Hepatocyte (in vitro differentiated cells): ENCODE measurements around the gene CUL5. TPM values are rescaled to one million over a fixed set of nuclear protein-coding genes. Genes with fewer than 3 reads are reported as not detected.

Experiments
- DNase-seq: peaks from one replicate; pipeline ENCODE4 v3.0.0-alpha.2; 2016; ENCODE audit warnings: low spot score
- H2AFZ ChIP-seq: fragments of 200-600 bp; sonication (generic); 2 replicates; pipeline ENCODE4 v1.6.0; 2016; ENCODE audit warnings: antibody characterized with exemption, mild to moderate bottlenecking
- H3K27ac ChIP-seq: fragments of 200-600 bp; sonication (generic); 2 replicates; pipeline ENCODE4 v1.5.1; 2016; ENCODE audit warnings: mild to moderate bottlenecking
- H3K27me3 ChIP-seq: fragments of 200-600 bp; sonication (generic); 2 replicates; pipeline ENCODE4 v1.6.1; 2016
- H3K36me3 ChIP-seq: fragments of 200-600 bp; sonication (generic); replicated peaks from 2 replicates; pipeline ENCODE4 v1.5.1; 2016; ENCODE audit warnings: low read depth; ENCODE audit not compliant: insufficient read depth
- H3K4me1 ChIP-seq: fragments of 200-600 bp; sonication (generic); 2 replicates; pipeline ENCODE4 v1.5.1; 2016; ENCODE audit warnings: mild to moderate bottlenecking, moderate library complexity; ENCODE audit not compliant: insufficient read depth
- H3K4me2 ChIP-seq: fragments of 200-600 bp; sonication (generic); 2 replicates; pipeline ENCODE4 v1.6.0; 2016
- H3K4me3 ChIP-seq: fragments of 200-600 bp; sonication (generic); 2 replicates; pipeline ENCODE4 v1.5.1; 2016; ENCODE audit warnings: mild to moderate bottlenecking
- H3K79me2 ChIP-seq: fragments of 200-600 bp; sonication (generic); 2 replicates; pipeline ENCODE4 v1.6.0; 2017; ENCODE audit warnings: mild to moderate bottlenecking
- H3K9me2 ChIP-seq: fragments of 200-600 bp; sonication (generic); replicated peaks from 2 replicates; pipeline ENCODE4 v1.6.0; 2017; ENCODE audit warnings: mild to moderate bottlenecking; ENCODE audit not compliant: insufficient read depth
- H3K9me3 ChIP-seq: fragments of 200-600 bp; sonication (generic); 2 replicates; pipeline ENCODE4 v1.5.1; 2016; ENCODE audit warnings: low read depth, mild to moderate bottlenecking
- H4K20me1 ChIP-seq: fragments of 200-600 bp; sonication (generic); 2 replicates; pipeline ENCODE4 v1.6.0; 2016; ENCODE audit warnings: mild to moderate bottlenecking; ENCODE audit not compliant: insufficient read depth, poor library complexity, severe bottlenecking
- CTCF ChIP-seq: fragments of 200-600 bp; sonication (generic); IDR thresholded peaks from 2 replicates; pipeline ENCODE4 v1.5.1; 2016; ENCODE audit warnings: antibody characterized with exemption, mild to moderate bottlenecking; ENCODE audit not compliant: poor library complexity
- EZH2 ChIP-seq: fragments of 200-600 bp; sonication (generic); IDR thresholded peaks from 2 replicates; pipeline ENCODE4 v1.6.1; 2016; ENCODE audit warnings: antibody characterized with exemption, mild to moderate bottlenecking, borderline replicate concordance
- EZH2phosphoT487 ChIP-seq: fragments of 200-600 bp; sonication (generic); IDR thresholded peaks from one replicate; pipeline ENCODE4 v1.6.1; 2018; ENCODE audit warnings: antibody characterized with exemption, mild to moderate bottlenecking, low read depth, moderate library complexity; ENCODE audit not compliant: unreplicated experiment, severe bottlenecking
- WGBS: methylation state at CpG from one replicate; pipeline ENCODE4 v1.1.6; 2016; ENCODE audit warnings: low lambda C conversion rate; ENCODE audit errors: missing lambda C conversion rate; 5-methylcytosine and 5-hydroxymethylcytosine counted together
- polyA plus RNA-seq: library from polyadenylated mRNA; unstranded; fragments of >200 nt; fragmentation: Nextera tagmentation; extraction: Ambion mirVana; gene quantifications from 2 replicates; pipeline ENCODE4 v1.2.1, GENCODE V29; 2016
- total RNA-seq: library from RNA; depleted of rRNA; stranded (reverse); fragments of >200 nt; gene quantifications from 2 replicates; pipeline ENCODE4 v1.2.3, GENCODE V29; 2014

CUL5 gene
- total and polyA plus RNA-seq, 2 experiments from 2014 or later: 23.2 to 27.6 TPM

GRCh38 chr11:108063410-108063809 is 54.7 kb downstream of the CUL5 start:
- H3K36me3 ChIP-seq: no peaks in the 10 kb centered on the region
- no peaks in the 10 kb centered on the region for H3K27me3 ChIP-seq
- TF ChIP-seq CTCF: no peak
- TF ChIP-seq EZH2phosphoT487: no peak
- TF ChIP-seq EZH2: no peak
- no peak overlapping the region for H3K4me3 ChIP-seq
- H4K20me1 ChIP-seq: no peaks in the 10 kb centered on the region
- 100% methylated on average over 2 of the region's 2 CpGs for WGBS
- DNase-seq: no peak
- H3K9me3 ChIP-seq: no peaks in the 10 kb centered on the region
- no peak overlapping the region for H3K4me2 ChIP-seq
- H3K79me2 ChIP-seq: peaks cover 16% of the 10 kb centered on the region
- H2AFZ ChIP-seq: no peak overlapping the region
- H3K27ac ChIP-seq: no peak overlapping the region
- no peaks in the 10 kb centered on the region for H3K9me2 ChIP-seq
- no peaks in the 10 kb centered on the region for H3K4me1 ChIP-seq

- no peak overlapping the region for H3K4me3 ChIP-seq
- H3K79me2 ChIP-seq: no peaks in the 10 kb centered on the region
- no peaks in the 10 kb centered on the region for H3K9me2 ChIP-seq
- no peaks in the 10 kb centered on the region for H3K9me3 ChIP-seq
- no peaks in the 10 kb centered on the region for H4K20me1 ChIP-seq
- DNase-seq: no peak
- H2AFZ ChIP-seq: no peak overlapping the region
- H3K4me1 ChIP-seq: no peaks in the 10 kb centered on the region
- no peak overlapping the region for H3K4me2 ChIP-seq
- no peak for TF ChIP-seq CTCF
- TF ChIP-seq EZH2: no peak
- TF ChIP-seq EZH2phosphoT487: no peak
- H3K36me3 ChIP-seq: no peaks in the 10 kb centered on the region
- no peaks in the 10 kb centered on the region for H3K27me3 ChIP-seq
- no peak overlapping the region for H3K27ac ChIP-seq
These were observed 61.2 kb downstream of the CUL5 start for GRCh38 chr11:108069947-108070346.

- H3K27me3 ChIP-seq: no peaks in the 10 kb centered on the region
- peaks cover 4% of the 10 kb centered on the region for H3K79me2 ChIP-seq
- H3K4me1 ChIP-seq: no peaks in the 10 kb centered on the region
- no peaks in the 10 kb centered on the region for H3K36me3 ChIP-seq
- H3K27ac ChIP-seq: no peak overlapping the region
- TF ChIP-seq EZH2phosphoT487 (no peak), CTCF (no peak)
- no peaks in the 10 kb centered on the region for H4K20me1 ChIP-seq
- no peaks in the 10 kb centered on the region for H3K9me2 ChIP-seq
- H3K9me3 ChIP-seq: no peaks in the 10 kb centered on the region
- no peak overlapping the region for H3K4me2 ChIP-seq
- H2AFZ ChIP-seq: no peak overlapping the region
- no peak overlapping the region for H3K4me3 ChIP-seq
- no peak for DNase-seq
- 96% methylated on average over 1 of the region's 1 CpG for WGBS
These were observed 76.1 kb downstream of the CUL5 start for GRCh38 chr11:108084811-108085210.

GRCh38 chr11:108085672-108086071 is 77.0 kb downstream of the CUL5 start:
- Histone ChIP-seq H3K4me3 (no peak overlapping the region), H3K9me2 (no peaks in the 10 kb centered on the region), H3K4me1 (no peaks in the 10 kb centered on the region), H2AFZ (no peak overlapping the region), H3K4me2 (no peak overlapping the region), H4K20me1 (no peaks in the 10 kb centered on the region), H3K9me3 (no peaks in the 10 kb centered on the region), H3K79me2 (peaks cover 4% of the 10 kb centered on the region), H3K27me3 (no peaks in the 10 kb centered on the region), H3K36me3 (no peaks in the 10 kb centered on the region), H3K27ac (no peak overlapping the region)
- DNase-seq: no peak
- 94% methylated on average over 2 of the region's 2 CpGs for WGBS
- TF ChIP-seq EZH2 (no peak), EZH2phosphoT487 (no peak), CTCF (no peak)
